Colonic mucosa (tissue), 4 donors: ENCODE measurements around the gene LRMDA. TPM values are rescaled to one million over a fixed set of nuclear protein-coding genes. Genes with fewer than 3 reads are reported as not detected.

Source experiments
- DNase-seq: peaks from one replicate; pipeline ENCODE4 v3.0.0-alpha.2; 2020
- H3K27ac ChIP-seq: fragments of 200-600 bp; one replicate; pipeline ENCODE4 v1.8.0; 2021
- H3K27me3 ChIP-seq: fragments of 200-600 bp; one replicate; pipeline ENCODE4 v1.8.0; 2021
- H3K36me3 ChIP-seq: fragments of 200-600 bp; one replicate; pipeline ENCODE4 v1.8.0; 2021
- H3K4me1 ChIP-seq: fragments of 200-600 bp; one replicate; pipeline ENCODE4 v1.8.0; 2021; ENCODE audit warnings: mild to moderate bottlenecking
- H3K4me3 ChIP-seq: fragments of 200-600 bp; one replicate; pipeline ENCODE4 v1.8.0; 2021
- H3K9ac ChIP-seq, 2 donors: one replicate each; pipeline ENCODE4 v1.7.0; 2013; ENCODE audit warnings: control low read depth in 2 of 2, low read depth in 2 of 2, low read length in 2 of 2
- H3K9me3 ChIP-seq: fragments of 200-600 bp; one replicate; pipeline ENCODE4 v1.8.0; 2021
- CTCF ChIP-seq: fragments of 200-600 bp; IDR thresholded peaks from one replicate; pipeline ENCODE4 v1.8.0; 2022; ENCODE audit warnings: antibody characterized with exemption, mild to moderate bottlenecking
- intact Hi-C: fragments of 100-400 bp; cut with DNase I; formaldehyde crosslinking; loops from one replicate; pipeline ENCODE4 v1.14.1; 2022
- total RNA-seq, 2 donors: library from RNA; stranded (reverse); fragmentation: NEBNext Ultra II Directional in 1 of 2; extraction: Animal tissue kit (Norgen Biotek cat#: 25700) in 1 of 2; gene quantifications; one replicate each; pipeline ENCODE4 v1.2.1, GENCODE V29; 2021
- donor health status: healthy.
- donor health status: DM: no; HTN: no; CAD: no.
- donor health status: DM: no; HTN: no; CAD: no.

LRMDA gene
- total RNA-seq, 2 donors from 2014 or later, result 2.5 to 5.2 TPM

GRCh38 chr10:75657351-75657750 lies 225.9 kb downstream of the LRMDA start:
- no peaks in the 10 kb centered on the region for H3K27me3 ChIP-seq
- DNase-seq, result no peak
- H3K36me3 ChIP-seq, result no peaks in the 10 kb centered on the region
- no peak overlapping the region for H3K4me3 ChIP-seq
- no peak overlapping the region for H3K9ac ChIP-seq
- no peak overlapping the region for H3K27ac ChIP-seq
- H3K9me3 ChIP-seq, result no peaks in the 10 kb centered on the region
- intact Hi-C loops, result no loop called here
- TF ChIP-seq CTCF, result no peak
- H3K4me1 ChIP-seq, result no peaks in the 10 kb centered on the region

- no peak for TF ChIP-seq CTCF
- no peak for DNase-seq
- Histone ChIP-seq H3K9me3 (no peaks in the 10 kb centered on the region), H3K27me3 (no peaks in the 10 kb centered on the region), H3K9ac (no peak overlapping the region), H3K36me3 (no peaks in the 10 kb centered on the region), H3K27ac (no peak overlapping the region), H3K4me3 (no peak overlapping the region), H3K4me1 (no peaks in the 10 kb centered on the region)
- intact Hi-C loops, result no loop called here
These were observed 226.6 kb downstream of the LRMDA start for GRCh38 chr10:75658036-75658435.

- Histone ChIP-seq H3K27me3 (no peaks in the 10 kb centered on the region), H3K27ac (no peak overlapping the region), H3K4me3 (no peak overlapping the region), H3K36me3 (no peaks in the 10 kb centered on the region), H3K9me3 (no peaks in the 10 kb centered on the region), H3K9ac (no peak overlapping the region), H3K4me1 (no peaks in the 10 kb centered on the region)
- intact Hi-C loops, result no loop called here
- DNase-seq, result no peak
- TF ChIP-seq CTCF, result no peak
These were observed 227.1 kb downstream of the LRMDA start for GRCh38 chr10:75658496-75658895.

GRCh38 chr10:75658915-75659314 lies 227.5 kb downstream of the LRMDA start:
- intact Hi-C loops, result no loop called here
- H3K27ac ChIP-seq, result no peak overlapping the region
- no peak overlapping the region for H3K9ac ChIP-seq
- no peak for DNase-seq
- no peak for TF ChIP-seq CTCF
- no peaks in the 10 kb centered on the region for H3K27me3 ChIP-seq
- H3K9me3 ChIP-seq, result no peaks in the 10 kb centered on the region
- H3K4me3 ChIP-seq, result no peak overlapping the region
- H3K36me3 ChIP-seq, result no peaks in the 10 kb centered on the region
- no peaks in the 10 kb centered on the region for H3K4me1 ChIP-seq

GRCh38 chr10:75660823-75661222 lies 229.4 kb downstream of the LRMDA start:
- no peak for DNase-seq
- intact Hi-C loops, result no loop called here
- no peaks in the 10 kb centered on the region for H3K27me3 ChIP-seq
- no peak for TF ChIP-seq CTCF
- H3K9ac ChIP-seq, result no peak overlapping the region
- H3K27ac ChIP-seq, result no peak overlapping the region
- no peaks in the 10 kb centered on the region for H3K9me3 ChIP-seq
- no peaks in the 10 kb centered on the region for H3K4me1 ChIP-seq
- no peak overlapping the region for H3K4me3 ChIP-seq
- H3K36me3 ChIP-seq, result no peaks in the 10 kb centered on the region

- H3K9me3 ChIP-seq, result no peaks in the 10 kb centered on the region
- no peak overlapping the region for H3K4me3 ChIP-seq
- peak; percentile 35 for DNase-seq
- no peaks in the 10 kb centered on the region for H3K36me3 ChIP-seq
- no peak overlapping the region for H3K9ac ChIP-seq
- no peak for TF ChIP-seq CTCF
- intact Hi-C loops, result no loop called here
- H3K27me3 ChIP-seq, result no peaks in the 10 kb centered on the region
- H3K4me1 ChIP-seq, result no peaks in the 10 kb centered on the region
- H3K27ac ChIP-seq, result peak overlapping the region; percentile 15
These were observed 231.3 kb downstream of the LRMDA start for GRCh38 chr10:75662715-75663114.
